Esophagus (tissue), 2 donors: ENCODE results near the gene CASZ1. TPM values are rescaled to one million over a fixed set of nuclear protein-coding genes. Genes with fewer than 3 reads are reported as not detected.

ENCODE experiments used
- H3K27ac ChIP-seq, 2 donors: one replicate each; pipeline ENCODE4 v1.5.1; 2013; ENCODE audit warnings: low read depth in 2 of 2, mild to moderate bottlenecking in 2 of 2, inconsistent platforms in 1 of 2, low read length in 1 of 2, moderate library complexity in 1 of 2
- H3K27me3 ChIP-seq, 2 donors: one replicate each; pipeline ENCODE4 v1.6.1; 2013; ENCODE audit warnings: low read length in 2 of 2, control low read depth in 1 of 2, mild to moderate bottlenecking in 1 of 2; ENCODE audit not compliant: insufficient read depth in 2 of 2, control insufficient read depth in 1 of 2
- H3K36me3 ChIP-seq, 2 donors: one replicate each; pipeline ENCODE4 v1.6.1; 2013; ENCODE audit warnings: low read length in 1 of 2; ENCODE audit not compliant: control insufficient read depth in 2 of 2, insufficient read depth in 2 of 2
- H3K4me1 ChIP-seq, 2 donors: one replicate each; pipeline ENCODE4 v1.6.1; 2013; ENCODE audit warnings: low read length in 1 of 2; ENCODE audit not compliant: control insufficient read depth in 2 of 2, insufficient read depth in 2 of 2
- H3K4me3 ChIP-seq, 2 donors: one replicate each; pipeline ENCODE4 v1.5.1; 2013; ENCODE audit warnings: low read length in 2 of 2, mild to moderate bottlenecking in 2 of 2, low read depth in 1 of 2, moderate library complexity in 1 of 2
- H3K9me3 ChIP-seq, 2 donors: one replicate each; pipeline ENCODE4 v1.6.1; 2013; ENCODE audit warnings: mild to moderate bottlenecking in 2 of 2, low read depth in 1 of 2, low read length in 1 of 2, moderate library complexity in 1 of 2; ENCODE audit not compliant: control insufficient read depth in 2 of 2, insufficient read depth in 1 of 2
- WGBS, 2 donors: extraction: QIAGEN DNeasy Blood & Tissue Kit; methylation state at CpG; one replicate each; pipeline ENCODE4 v1.1.7; 2013; 5-methylcytosine and 5-hydroxymethylcytosine counted together
- polyA plus RNA-seq, 2 donors: library from polyadenylated mRNA; stranded (reverse); fragments of 200-250 nt; gene quantifications; one replicate each; pipeline ENCODE4 v1.2.3, GENCODE V29; 2013
- donor health status: healthy with polysubstance abuse.
- donor health status: Bipolar disorder and iron deficiency.

The CASZ1 gene
- polyA plus RNA-seq, 2 donors: 10.8 to 18.1 TPM

GRCh38 chr1:10591010-10591409, 205.4 kb downstream of the CASZ1 start:
- Histone ChIP-seq H3K27ac (no peak overlapping the region), H3K27me3 (no peaks in the 10 kb centered on the region), H3K4me1 (peaks cover 0 to 3% of the 10 kb centered on the region in 2 donors), H3K9me3 (no peaks in the 10 kb centered on the region), H3K4me3 (no peak overlapping the region), H3K36me3 (no peaks in the 10 kb centered on the region)
- 56 to 62% methylated on average over 4 of the region's 4 CpGs for WGBS, 2 donors

GRCh38 chr1:10589074-10589473, 207.4 kb downstream of the CASZ1 start:
- H3K36me3 ChIP-seq: no peaks in the 10 kb centered on the region
- H3K4me3 ChIP-seq: no peak overlapping the region
- WGBS, 2 donors: 92 to 94% methylated on average over 5 of the region's 5 CpGs
- H3K27ac ChIP-seq: no peak overlapping the region
- H3K27me3 ChIP-seq: no peaks in the 10 kb centered on the region
- H3K4me1 ChIP-seq: no peaks in the 10 kb centered on the region
- H3K9me3 ChIP-seq: no peaks in the 10 kb centered on the region

GRCh38 chr1:10588640-10589039, 207.8 kb downstream of the CASZ1 start:
- H3K27me3 ChIP-seq: no peaks in the 10 kb centered on the region
- no peak overlapping the region for H3K4me3 ChIP-seq
- 96 to 97% methylated on average over 5 of the region's 5 CpGs for WGBS, 2 donors
- no peaks in the 10 kb centered on the region for H3K4me1 ChIP-seq
- no peak overlapping the region for H3K27ac ChIP-seq
- no peaks in the 10 kb centered on the region for H3K9me3 ChIP-seq
- H3K36me3 ChIP-seq: no peaks in the 10 kb centered on the region

Other genes starting within 250 kb of the CASZ1 start
- 100 to 1,000 TPM in 1 of 2 donors, 10 to 100 TPM in 1; 69.0 to 115 TPM for gene TARDBP, start 216.0 kb upstream of the CASZ1 start, polyA plus RNA-seq